Keratinocyte (primary cell): ENCODE results near the gene KREMEN1. TPM values are rescaled to one million over a fixed set of nuclear protein-coding genes. Genes with fewer than 3 reads are reported as not detected.

ENCODE experiments used
- DNase-seq: peaks from one replicate; pipeline ENCODE4 v3.0.0-alpha.2; 2011; ENCODE audit warnings: low read depth, missing footprints, low spot score
- FAIRE-seq: peaks from 2 replicates; lab custom pipeline; 2011; peaks lifted over from hg19 to GRCh38; lab: Jason Lieb, UNC
- H2AFZ ChIP-seq: 2 replicates; pipeline ENCODE4 v1.6.0; 2012; ENCODE audit warnings: low read length, control low read depth, inconsistent platforms; ENCODE audit not compliant: control insufficient read depth
- H3K27ac ChIP-seq: 2 replicates; pipeline ENCODE4 v1.5.1; 2011; ENCODE audit warnings: low read length; ENCODE audit not compliant: control insufficient read depth, insufficient read depth
- H3K27me3 ChIP-seq: 3 replicates; pipeline ENCODE4 v1.6.0; 2011; ENCODE audit warnings: low read length; ENCODE audit not compliant: control insufficient read depth, insufficient read depth; ENCODE audit errors: extremely low read depth
- H3K36me3 ChIP-seq, 2 experiments: 2 replicates in 1 of 2; 3 replicates in 1 of 2; pipeline ENCODE4 v1.5.1; 2011; ENCODE audit warnings: low read length in 2 of 2, mild to moderate bottlenecking in 1 of 2; ENCODE audit not compliant: control insufficient read depth in 2 of 2, insufficient read depth in 2 of 2; ENCODE audit errors: extremely low read depth in 1 of 2
- H3K4me1 ChIP-seq: 3 replicates; pipeline ENCODE4 v1.5.1; 2011; ENCODE audit warnings: low read length; ENCODE audit not compliant: control insufficient read depth, insufficient read depth; ENCODE audit errors: extremely low read depth
- H3K4me2 ChIP-seq: 3 replicates; pipeline ENCODE4 v1.6.0; 2011; ENCODE audit warnings: low read depth, low read length; ENCODE audit not compliant: control insufficient read depth, insufficient read depth; ENCODE audit errors: extremely low read depth
- H3K4me3 ChIP-seq, 3 experiments: fragments of 200-600 bp in 1 of 3; sonication (generic) in 1 of 3; 2 replicates in 2 of 3; 3 replicates in 1 of 3; pipeline ENCODE4 v1.5.1; 2011 to 2016; ENCODE audit warnings: low read length in 3 of 3, mild to moderate bottlenecking in 3 of 3, control low read depth in 2 of 3, inconsistent platforms in 1 of 3, low read depth in 1 of 3, mixed read lengths in 1 of 3, mixed run types in 1 of 3, moderate library complexity in 1 of 3; ENCODE audit not compliant: control insufficient read depth in 2 of 3, insufficient read depth in 2 of 3; ENCODE audit errors: extremely low read depth in 1 of 3
- H3K79me2 ChIP-seq: 2 replicates; pipeline ENCODE4 v1.6.0; 2012; ENCODE audit warnings: low read length; ENCODE audit not compliant: control insufficient read depth, insufficient read depth
- H3K9ac ChIP-seq: 3 replicates; pipeline ENCODE4 v1.6.0; 2011; ENCODE audit warnings: low read length; ENCODE audit not compliant: control insufficient read depth, insufficient read depth; ENCODE audit errors: extremely low read depth
- H3K9me1 ChIP-seq: 3 replicates; pipeline ENCODE4 v1.6.0; 2011; ENCODE audit warnings: low read length; ENCODE audit not compliant: control insufficient read depth, insufficient read depth; ENCODE audit errors: extremely low read depth
- H3K9me3 ChIP-seq: 2 replicates; pipeline ENCODE4 v1.5.1; 2012; ENCODE audit warnings: low read depth, low read length; ENCODE audit not compliant: control insufficient read depth
- H4K20me1 ChIP-seq: 3 replicates; pipeline ENCODE4 v1.6.0; 2011; ENCODE audit warnings: low read length; ENCODE audit not compliant: control insufficient read depth, insufficient read depth; ENCODE audit errors: extremely low read depth
- EZH2 ChIP-seq: IDR thresholded peaks from one replicate; pipeline ENCODE4 v1.6.1; 2012; ENCODE audit warnings: inconsistent platforms, mild to moderate bottlenecking, low read length, moderate library complexity
- dilution Hi-C: fragments of 300-500 bp; cut with MboI; formaldehyde crosslinking; loops from one replicate; pipeline ENCODE4 v1.7.0; 2020; ENCODE audit warnings: low sequenced_read_pairs; ENCODE audit not compliant: extremely low pct_ligation_motif_present
- polyA plus RNA-seq, 5 experiments: library from polyadenylated mRNA; depleted of rRNA in 3 of 5; stranded (reverse) in 3 of 5; stranded (forward) in 1 of 5; unstranded in 1 of 5; fragments of >200 nt; gene quantifications; 1 replicate in 1 of 5; 2 replicates in 3 of 5; 3 replicates in 1 of 5; pipeline versions ENCODE4 v1.2.1 to v1.2.3, GENCODE V29; 2011 to 2012; ENCODE audit warnings: missing spikeins in 2 of 5, low read depth in 1 of 5, low replicate concordance in 1 of 5
- TF ChIP-seq, protein P1 (sequence below), 3 experiments: IDR thresholded peaks in 1 of 3; conservative IDR thresholded peaks in 1 of 3; optimal IDR thresholded peaks in 1 of 3; 2 replicates in 2 of 3; 3 replicates in 1 of 3; pipeline versions ENCODE3 to v1.5.1; 2011; ENCODE audit warnings: low read length in 3 of 3, mild to moderate bottlenecking in 3 of 3, moderate library complexity in 2 of 3, control low read depth in 1 of 3, inconsistent platforms in 1 of 3; ENCODE audit not compliant: insufficient read depth in 2 of 3; ENCODE audit errors: extremely low read depth in 1 of 3

Gene KREMEN1
- polyA plus RNA-seq, 1 donor (not counting 4 experiments of a cell fraction or from before 2014, with no cell fraction given): 6.8 TPM

DNA sequence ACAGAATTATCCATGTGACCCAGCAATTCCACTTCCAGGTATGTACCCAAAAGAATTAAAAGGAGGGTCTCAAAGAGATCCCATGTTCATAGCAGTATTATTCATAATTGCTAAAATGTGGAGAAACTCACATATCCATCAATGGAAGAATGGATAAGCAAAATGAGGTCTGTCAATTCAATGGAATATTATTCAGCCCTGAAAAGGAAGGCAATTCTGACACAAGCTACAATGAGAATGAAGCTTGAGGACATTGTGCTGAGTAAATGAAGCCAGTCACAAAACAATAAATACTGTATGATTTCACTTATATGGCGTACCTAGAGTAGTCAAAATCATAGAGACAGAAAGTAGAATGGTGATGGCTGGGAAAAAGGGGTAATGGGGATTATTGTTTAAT lies 113.5 kb downstream of the KREMEN1 start:
- H3K79me2 ChIP-seq: no peaks in the 10 kb centered on the region
- no peaks in the 10 kb centered on the region for H3K9me1 ChIP-seq
- H3K4me3 ChIP-seq: no peak overlapping the region
- no peaks in the 10 kb centered on the region for H3K4me1 ChIP-seq
- no peaks in the 10 kb centered on the region for H3K27me3 ChIP-seq
- no peak overlapping the region for H3K27ac ChIP-seq
- H3K9me3 ChIP-seq: no peaks in the 10 kb centered on the region
- dilution Hi-C loops: no loop called here
- FAIRE-seq (no peak), DNase-seq (no peak)
- TF ChIP-seq, protein P1, sequence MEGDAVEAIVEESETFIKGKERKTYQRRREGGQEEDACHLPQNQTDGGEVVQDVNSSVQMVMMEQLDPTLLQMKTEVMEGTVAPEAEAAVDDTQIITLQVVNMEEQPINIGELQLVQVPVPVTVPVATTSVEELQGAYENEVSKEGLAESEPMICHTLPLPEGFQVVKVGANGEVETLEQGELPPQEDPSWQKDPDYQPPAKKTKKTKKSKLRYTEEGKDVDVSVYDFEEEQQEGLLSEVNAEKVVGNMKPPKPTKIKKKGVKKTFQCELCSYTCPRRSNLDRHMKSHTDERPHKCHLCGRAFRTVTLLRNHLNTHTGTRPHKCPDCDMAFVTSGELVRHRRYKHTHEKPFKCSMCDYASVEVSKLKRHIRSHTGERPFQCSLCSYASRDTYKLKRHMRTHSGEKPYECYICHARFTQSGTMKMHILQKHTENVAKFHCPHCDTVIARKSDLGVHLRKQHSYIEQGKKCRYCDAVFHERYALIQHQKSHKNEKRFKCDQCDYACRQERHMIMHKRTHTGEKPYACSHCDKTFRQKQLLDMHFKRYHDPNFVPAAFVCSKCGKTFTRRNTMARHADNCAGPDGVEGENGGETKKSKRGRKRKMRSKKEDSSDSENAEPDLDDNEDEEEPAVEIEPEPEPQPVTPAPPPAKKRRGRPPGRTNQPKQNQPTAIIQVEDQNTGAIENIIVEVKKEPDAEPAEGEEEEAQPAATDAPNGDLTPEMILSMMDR (optimal IDR thresholded peaks at IDR 0.05 in 1 of 3, IDR thresholded peaks at IDR 0.05 in 1 of 3, conservative IDR thresholded peaks at IDR 0.05 in 1 of 3; ENCODE audit: extremely low read depth in 1 of 3, insufficient read depth in 2 of 3, low read length in 3 of 3): no peak
- TF ChIP-seq EZH2: no peak
- H3K9ac ChIP-seq: no peak overlapping the region
- no peak overlapping the region for H3K4me2 ChIP-seq
- no peaks in the 10 kb centered on the region for H3K36me3 ChIP-seq
- H2AFZ ChIP-seq: no peak overlapping the region
- H4K20me1 ChIP-seq: no peaks in the 10 kb centered on the region

DNA sequence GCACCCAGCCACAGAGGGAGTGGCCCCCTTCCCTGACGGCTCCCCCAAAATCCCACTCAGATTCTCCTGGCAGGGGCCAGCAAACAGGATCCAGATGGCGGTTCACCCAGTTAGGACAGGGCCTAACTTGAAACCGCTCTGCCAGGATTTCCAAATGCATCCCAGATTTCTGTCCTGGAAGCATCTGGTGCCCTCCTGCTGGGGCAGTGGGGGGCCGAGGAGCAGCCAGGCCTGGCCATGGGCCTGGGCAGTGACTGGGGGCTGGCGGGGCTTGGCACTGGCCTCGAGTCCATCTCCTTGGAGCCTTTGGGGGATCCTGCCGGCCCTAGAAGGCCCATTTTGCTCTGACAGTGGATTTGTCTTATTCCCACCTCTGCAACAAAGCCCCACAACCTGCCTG lies 115.0 kb downstream of the KREMEN1 start:
- no peak for TF ChIP-seq EZH2
- TF ChIP-seq, protein P1 (optimal IDR thresholded peaks at IDR 0.05 in 1 of 3, IDR thresholded peaks at IDR 0.05 in 1 of 3, conservative IDR thresholded peaks at IDR 0.05 in 1 of 3; ENCODE audit: extremely low read depth in 1 of 3, insufficient read depth in 2 of 3, low read length in 3 of 3): no peak
- Histone ChIP-seq H3K4me2 (no peak overlapping the region), H2AFZ (no peak overlapping the region), H3K4me3 (no peak overlapping the region), H3K27me3 (no peaks in the 10 kb centered on the region), H3K36me3 (no peaks in the 10 kb centered on the region), H3K9me3 (no peaks in the 10 kb centered on the region), H3K4me1 (no peaks in the 10 kb centered on the region), H3K9me1 (no peaks in the 10 kb centered on the region), H3K79me2 (no peaks in the 10 kb centered on the region), H4K20me1 (no peaks in the 10 kb centered on the region), H3K9ac (no peak overlapping the region), H3K27ac (no peak overlapping the region)
- dilution Hi-C loops: no loop called here
- no peak for DNase-seq
- FAIRE-seq: no peak
